ENCODE results near the gene HSPB6.

HSPB6 gene

GRCh38 chr19:35713904-35714495 is 42.8 kb downstream of the HSPB6 start:
- DNase-seq, result no peak

- no peak for DNase-seq
These were observed 43.4 kb downstream of the HSPB6 start for GRCh38 chr19:35713506-35713850.

- no peak for DNase-seq
These were observed 44.0 kb downstream of the HSPB6 start for GRCh38 chr19:35712567-35713505.

- DNase-seq, result no peak
These were observed 45.8 kb downstream of the HSPB6 start for GRCh38 chr19:35710784-35711723.

- DNase-seq, result no peak
These were observed 48.4 kb downstream of the HSPB6 start for GRCh38 chr19:35708391-35708790.

All from activated gamma-delta T cell treated with Interleukin-2 at 50 U/mL for 16 hours (primary cell).